Panc1 (cell line): ENCODE data around the gene BIRC6.

ENCODE experiments used
- CTCF ChIP-seq: fragments of 450-650 bp; IDR thresholded peaks from 2 replicates; pipeline ENCODE4 v1.5.1; 2017; ENCODE audit warnings: mild to moderate bottlenecking
- POLR2AphosphoS5 ChIP-seq: IDR thresholded peaks from 2 replicates; pipeline ENCODE4 v1.6.1; 2012; ENCODE audit warnings: mild to moderate bottlenecking, low read depth, low read length, moderate library complexity
- REST ChIP-seq, 2 experiments: IDR thresholded peaks; 2 replicates each; pipeline ENCODE4 v1.6.1; 2011 to 2012; ENCODE audit warnings: low read depth in 2 of 2, control low read depth in 1 of 2, low read length in 1 of 2, mild to moderate bottlenecking in 1 of 2, moderate library complexity in 1 of 2; ENCODE audit not compliant: insufficient read depth in 1 of 2

GRCh38 chr2:32457814-32458213 is 101.0 kb downstream of the BIRC6 start:
- TF ChIP-seq CTCF (no peak), REST (IDR thresholded peaks at IDR 0.05; ENCODE audit: insufficient read depth in 1 of 2, low read depth in 2 of 2, low read length in 1 of 2) (no peak), POLR2AphosphoS5 (no peak)
